ENCODE measurements around the gene OTOP2.
A peak's percentile ranks its signal among the peaks of the same experiment; 100 is the strongest.
"Not testable (repeated sequence)": the region's sequence is repeated elsewhere in the genome, so short reads cannot be mapped to it uniquely, and the experiment has no call there.

Gene OTOP2

DNA sequence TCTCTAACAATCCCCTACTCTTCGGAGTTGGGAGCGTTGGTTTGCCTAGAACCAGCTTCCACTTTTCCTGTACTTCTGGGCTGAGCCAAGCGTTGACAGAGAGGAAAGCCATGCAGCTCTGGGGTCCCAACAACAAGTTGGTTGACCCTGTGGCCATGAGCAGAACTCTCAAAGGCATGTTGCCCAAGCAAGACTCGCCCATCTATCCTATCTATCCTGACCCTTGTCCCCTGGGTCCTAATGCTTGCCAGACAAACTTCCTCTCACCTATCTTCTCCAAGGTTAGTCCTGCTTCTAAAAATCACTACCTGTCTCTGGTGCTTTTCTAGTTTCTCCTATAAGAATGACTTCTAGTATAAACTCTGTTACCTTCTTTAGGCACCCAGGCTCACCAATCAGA lies 15.0 kb upstream of the OTOP2 start:
- not testable (repeated sequence) for ATAC-seq (replicated peaks); H3K36me3 Mint-ChIP-seq (ENCODE audit: insufficient read depth); H3K27ac Mint-ChIP-seq; H3K4me3 Mint-ChIP-seq; H3K4me1 Mint-ChIP-seq (ENCODE audit: low read depth in 2 of 2); H3K9me3 Mint-ChIP-seq; DNase-seq
- H3K27me3 Mint-ChIP-seq, result peaks cover 13 to 18% of the 10 kb centered on the region in 2 donors

DNA sequence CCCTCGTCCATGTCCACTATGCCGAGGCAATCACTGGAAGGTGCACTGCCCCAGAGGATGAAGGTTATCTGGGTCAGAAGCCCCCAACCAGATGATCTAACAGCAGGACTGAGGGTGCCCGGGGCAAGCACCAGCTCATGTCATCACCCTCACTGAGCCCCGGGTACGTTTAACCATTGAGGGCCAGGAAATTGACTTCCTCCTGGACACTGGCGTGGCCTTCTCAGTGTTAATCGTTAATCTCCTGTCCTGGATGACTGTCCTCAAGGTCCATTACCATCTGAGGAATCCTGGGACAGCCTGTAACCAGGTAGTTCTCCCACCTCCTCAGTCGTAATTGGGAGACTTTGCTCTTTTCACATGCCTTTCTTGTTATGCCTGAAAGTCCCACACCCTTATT lies 12.7 kb upstream of the OTOP2 start:
- not testable (repeated sequence) for H3K4me1 Mint-ChIP-seq (ENCODE audit: low read depth in 2 of 2); DNase-seq; H3K27ac Mint-ChIP-seq; H3K4me3 Mint-ChIP-seq; ATAC-seq (replicated peaks); H3K36me3 Mint-ChIP-seq (ENCODE audit: insufficient read depth); H3K9me3 Mint-ChIP-seq
- H3K27me3 Mint-ChIP-seq, result peaks cover 5 to 15% of the 10 kb centered on the region in 2 donors

- no peaks in the 10 kb centered on the region for H3K36me3 Mint-ChIP-seq (ENCODE audit: insufficient read depth)
- ATAC-seq (replicated peaks) (no peak), DNase-seq (no peak)
- H3K9me3 Mint-ChIP-seq, result no peaks in the 10 kb centered on the region
- H3K27me3 Mint-ChIP-seq, result peaks cover 25 to 50% of the 10 kb centered on the region in 2 donors
- no peak overlapping the region for H3K27ac Mint-ChIP-seq
- no peaks in the 10 kb centered on the region for H3K4me1 Mint-ChIP-seq (ENCODE audit: low read depth in 2 of 2)
- H3K4me3 Mint-ChIP-seq, result no peak overlapping the region
Observed at GRCh38 chr17:74916136-74916850, 7.8 kb upstream of the OTOP2 start.

GRCh38 chr17:74916851-74917199 lies 7.2 kb upstream of the OTOP2 start:
- Mint-ChIP-seq H3K27me3 (peaks cover 30 to 55% of the 10 kb centered on the region in 2 donors), H3K36me3 (ENCODE audit: insufficient read depth) (no peaks in the 10 kb centered on the region), H3K9me3 (no peaks in the 10 kb centered on the region), H3K4me3 (no peak overlapping the region), H3K27ac (no peak overlapping the region), H3K4me1 (ENCODE audit: low read depth in 2 of 2) (no peaks in the 10 kb centered on the region)
- DNase-seq (no peak), ATAC-seq (replicated peaks) (no peak)

DNA sequence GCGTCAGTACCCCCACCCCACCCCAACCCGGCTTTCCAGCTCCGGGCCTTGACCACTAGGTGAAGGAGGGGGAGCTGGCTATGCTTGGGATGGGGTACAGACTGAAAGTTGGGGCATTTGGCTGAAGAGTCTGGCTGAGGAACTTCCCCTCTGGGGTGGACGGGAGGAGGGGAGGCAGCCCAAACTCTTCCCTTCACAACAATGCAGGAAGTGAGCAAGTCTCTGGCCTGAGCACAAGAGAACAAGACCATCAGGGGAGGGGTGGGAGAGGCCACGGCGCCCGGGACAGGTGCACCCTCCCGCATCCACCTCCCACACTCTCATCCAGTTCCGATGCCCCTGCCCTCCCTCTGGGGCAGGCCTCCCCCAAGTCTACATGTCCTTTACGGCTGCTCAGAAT lies 6.6 kb upstream of the OTOP2 start:
- H3K9me3 Mint-ChIP-seq, result no peaks in the 10 kb centered on the region
- no peaks in the 10 kb centered on the region for H3K36me3 Mint-ChIP-seq (ENCODE audit: insufficient read depth)
- no peaks in the 10 kb centered on the region for H3K4me1 Mint-ChIP-seq (ENCODE audit: low read depth in 2 of 2)
- ATAC-seq (replicated peaks), result no peak
- peaks cover 32 to 61% of the 10 kb centered on the region in 2 donors for H3K27me3 Mint-ChIP-seq
- DNase-seq, result no peak
- no peak overlapping the region for H3K4me3 Mint-ChIP-seq
- no peak overlapping the region for H3K27ac Mint-ChIP-seq

GRCh38 chr17:74918906-74919305 lies 5.2 kb upstream of the OTOP2 start:
- H3K36me3 Mint-ChIP-seq (ENCODE audit: insufficient read depth), result no peaks in the 10 kb centered on the region
- DNase-seq, result no peak
- H3K27ac Mint-ChIP-seq, result no peak overlapping the region
- H3K4me1 Mint-ChIP-seq (ENCODE audit: low read depth in 2 of 2), result peaks cover 0 to 3% of the 10 kb centered on the region in 2 donors
- peaks cover 37 to 71% of the 10 kb centered on the region in 2 donors for H3K27me3 Mint-ChIP-seq
- ATAC-seq (replicated peaks), result no peak
- H3K9me3 Mint-ChIP-seq, result no peaks in the 10 kb centered on the region
- no peak overlapping the region for H3K4me3 Mint-ChIP-seq

DNA sequence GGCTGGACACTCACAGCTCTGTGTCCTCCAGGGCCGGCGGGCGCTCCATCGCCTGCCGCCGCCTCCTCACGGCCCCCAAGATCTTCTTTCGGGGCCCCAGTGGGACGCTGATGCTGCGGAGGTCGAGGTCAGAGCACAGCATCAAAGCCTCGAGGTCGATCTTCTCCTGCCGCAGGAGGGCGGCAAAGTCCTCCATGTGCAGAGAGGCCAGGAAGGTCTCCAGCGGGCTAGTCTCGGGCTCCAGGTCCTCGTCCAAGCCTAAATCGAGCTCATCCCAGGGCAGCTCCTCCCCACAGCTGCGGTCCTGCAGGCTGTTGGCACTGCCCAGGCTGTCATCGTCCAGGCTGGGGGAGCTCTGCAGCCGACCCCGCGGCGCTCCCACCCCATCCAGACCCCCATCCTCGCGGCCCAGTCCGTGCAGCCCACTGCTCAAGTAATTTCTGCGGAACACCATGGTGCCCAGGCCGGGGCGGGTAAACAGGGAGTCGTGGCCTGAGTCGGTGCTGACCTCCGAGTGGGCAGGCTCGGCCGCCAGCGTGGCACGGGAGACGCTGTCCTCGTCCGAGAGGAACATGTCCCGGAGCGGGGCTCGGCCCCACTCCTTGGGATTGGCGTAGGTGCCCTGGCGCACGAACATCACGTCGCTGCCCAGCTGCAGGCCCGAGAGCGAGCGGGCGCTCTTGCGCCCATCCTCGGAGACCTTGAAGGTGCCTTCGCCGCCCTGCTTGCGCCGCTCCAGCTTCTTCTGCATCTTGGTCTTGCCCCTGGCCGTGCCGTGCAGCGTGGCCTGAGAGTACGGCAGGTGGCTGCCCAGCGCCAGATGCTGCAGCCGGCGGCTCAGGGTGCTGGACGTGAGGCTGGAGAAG lies 4.4 kb upstream of the OTOP2 start:
- DNase-seq (no peak), ATAC-seq (replicated peaks) (no peak)
- Mint-ChIP-seq H3K27me3 (peaks cover 43 to 79% of the 10 kb centered on the region in 2 donors), H3K4me3 (no peak overlapping the region), H3K9me3 (no peaks in the 10 kb centered on the region), H3K27ac (peak overlapping the region in 1 of 2 donors; percentile 75), H3K36me3 (ENCODE audit: insufficient read depth) (no peaks in the 10 kb centered on the region), H3K4me1 (ENCODE audit: low read depth in 2 of 2) (peaks cover 5 to 8% of the 10 kb centered on the region in 2 donors)

- Mint-ChIP-seq H3K4me3 (no peak overlapping the region), H3K36me3 (ENCODE audit: insufficient read depth) (no peaks in the 10 kb centered on the region), H3K27me3 (peaks cover 49 to 84% of the 10 kb centered on the region in 2 donors), H3K27ac (peak overlapping the region in 1 of 2 donors; percentile 75), H3K4me1 (ENCODE audit: low read depth in 2 of 2) (peaks cover 6 to 9% of the 10 kb centered on the region in 2 donors), H3K9me3 (no peaks in the 10 kb centered on the region)
- DNase-seq (no peak), ATAC-seq (replicated peaks) (no peak)
Observed at GRCh38 chr17:74920306-74920620, 3.8 kb upstream of the OTOP2 start.

DNA sequence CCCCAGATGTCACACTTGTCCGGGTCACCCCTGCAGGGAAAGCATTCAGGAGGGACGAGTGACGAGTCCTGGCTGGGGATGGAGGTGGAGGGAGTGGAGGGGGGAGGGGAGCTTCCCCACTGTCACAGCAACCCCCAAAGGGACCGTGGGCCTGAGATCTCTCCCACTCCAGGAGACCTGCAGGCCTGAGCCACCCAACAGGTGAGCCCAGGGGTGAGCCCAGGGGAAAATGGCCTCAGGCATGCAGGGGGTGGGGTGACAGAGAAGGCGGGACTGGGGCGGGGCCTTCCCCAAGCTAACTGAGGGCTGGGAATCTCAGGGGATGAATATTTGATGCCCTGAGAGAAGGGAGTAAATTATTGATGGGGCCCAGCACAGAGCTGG lies 3.4 kb upstream of the OTOP2 start:
- Mint-ChIP-seq H3K27ac (peak overlapping the region in 1 of 2 donors; percentile 75), H3K9me3 (no peaks in the 10 kb centered on the region), H3K36me3 (ENCODE audit: insufficient read depth) (no peaks in the 10 kb centered on the region), H3K27me3 (peaks cover 53 to 87% of the 10 kb centered on the region in 2 donors), H3K4me3 (peak overlapping the region in 1 of 2 donors; percentile 17), H3K4me1 (ENCODE audit: low read depth in 2 of 2) (peaks cover 6 to 9% of the 10 kb centered on the region in 2 donors)
- no peak for DNase-seq
- no peak for ATAC-seq (replicated peaks)

DNA sequence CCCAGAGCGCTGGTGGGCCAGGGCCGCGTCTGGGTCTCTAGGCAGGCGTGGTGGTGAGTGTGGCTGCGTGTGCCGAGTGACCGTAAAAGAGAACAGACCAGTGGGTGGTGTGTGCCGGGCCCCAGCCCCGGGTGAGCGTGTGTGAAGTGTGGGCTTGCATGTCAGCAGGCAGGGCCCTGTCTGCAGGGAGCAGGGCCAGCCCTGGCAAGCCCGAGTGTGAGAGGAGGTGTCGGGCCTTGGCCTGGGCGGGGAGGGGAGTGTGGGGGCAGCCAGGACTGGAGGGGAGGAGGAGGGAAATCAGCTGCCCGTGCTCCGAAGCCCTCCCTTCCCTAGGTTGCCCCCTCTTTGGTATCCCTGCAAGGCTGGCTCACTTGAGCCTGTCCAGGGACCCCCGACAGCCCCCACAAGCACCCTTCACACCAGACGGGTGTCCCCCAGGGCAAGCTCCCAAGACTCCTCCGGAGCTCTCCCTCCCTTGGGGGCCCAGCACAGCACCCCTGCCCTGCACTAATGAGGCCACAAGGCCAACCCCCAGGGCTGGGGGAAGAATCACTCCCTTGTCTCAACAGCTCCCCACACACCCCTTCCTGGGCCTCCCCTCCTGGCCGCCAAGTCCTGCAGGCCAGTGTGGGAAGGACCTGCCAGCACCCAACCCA lies 2.9 kb upstream of the OTOP2 start:
- Mint-ChIP-seq H3K4me1 (ENCODE audit: low read depth in 2 of 2) (peaks cover 6 to 9% of the 10 kb centered on the region in 2 donors), H3K9me3 (no peaks in the 10 kb centered on the region), H3K27ac (no peak overlapping the region), H3K4me3 (peak overlapping the region in 1 of 2 donors; percentile 17), H3K36me3 (ENCODE audit: insufficient read depth) (no peaks in the 10 kb centered on the region), H3K27me3 (peaks cover 58 to 87% of the 10 kb centered on the region in 2 donors)
- ATAC-seq (replicated peaks) (no peak), DNase-seq (no peak)

DNA sequence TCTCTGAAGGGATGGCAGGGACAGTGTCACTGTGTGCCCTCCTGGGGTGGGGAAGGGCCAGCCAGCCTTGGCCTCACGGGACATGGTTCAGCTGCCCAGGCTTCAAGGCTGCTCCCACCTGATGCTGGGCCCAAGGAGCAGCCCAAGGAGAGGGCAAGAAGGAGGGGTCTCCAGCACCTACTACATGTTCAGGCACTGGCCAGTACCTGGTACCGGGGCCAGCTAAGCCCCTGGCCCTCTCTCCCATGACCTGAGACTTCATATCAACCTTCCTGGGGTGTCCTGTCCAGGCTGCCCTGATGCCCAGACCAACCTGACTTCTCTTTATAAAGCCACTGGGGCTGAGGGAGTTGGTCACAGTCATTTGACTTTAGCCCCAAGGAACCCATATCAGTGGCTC lies 2.3 kb upstream of the OTOP2 start:
- peaks cover 61 to 87% of the 10 kb centered on the region in 2 donors for H3K27me3 Mint-ChIP-seq
- no peak overlapping the region for H3K4me3 Mint-ChIP-seq
- no peak for DNase-seq
- peaks cover 3% of the 10 kb centered on the region for H3K36me3 Mint-ChIP-seq (ENCODE audit: insufficient read depth)
- peaks cover 6 to 9% of the 10 kb centered on the region in 2 donors for H3K4me1 Mint-ChIP-seq (ENCODE audit: low read depth in 2 of 2)
- H3K27ac Mint-ChIP-seq, result no peak overlapping the region
- no peak for ATAC-seq (replicated peaks)
- no peaks in the 10 kb centered on the region for H3K9me3 Mint-ChIP-seq

- Mint-ChIP-seq H3K9me3 (no peaks in the 10 kb centered on the region), H3K4me3 (peak overlapping the region in 1 of 2 donors; percentile 70), H3K27me3 (peaks cover 58 to 87% of the 10 kb centered on the region in 2 donors), H3K4me1 (ENCODE audit: low read depth in 2 of 2) (peaks cover 6 to 9% of the 10 kb centered on the region in 2 donors), H3K36me3 (ENCODE audit: insufficient read depth) (peaks cover 3% of the 10 kb centered on the region), H3K27ac (no peak overlapping the region)
- DNase-seq (no peak), ATAC-seq (replicated peaks) (no peak)
Observed at GRCh38 chr17:74922172-74922571, 1.9 kb upstream of the OTOP2 start.

DNA sequence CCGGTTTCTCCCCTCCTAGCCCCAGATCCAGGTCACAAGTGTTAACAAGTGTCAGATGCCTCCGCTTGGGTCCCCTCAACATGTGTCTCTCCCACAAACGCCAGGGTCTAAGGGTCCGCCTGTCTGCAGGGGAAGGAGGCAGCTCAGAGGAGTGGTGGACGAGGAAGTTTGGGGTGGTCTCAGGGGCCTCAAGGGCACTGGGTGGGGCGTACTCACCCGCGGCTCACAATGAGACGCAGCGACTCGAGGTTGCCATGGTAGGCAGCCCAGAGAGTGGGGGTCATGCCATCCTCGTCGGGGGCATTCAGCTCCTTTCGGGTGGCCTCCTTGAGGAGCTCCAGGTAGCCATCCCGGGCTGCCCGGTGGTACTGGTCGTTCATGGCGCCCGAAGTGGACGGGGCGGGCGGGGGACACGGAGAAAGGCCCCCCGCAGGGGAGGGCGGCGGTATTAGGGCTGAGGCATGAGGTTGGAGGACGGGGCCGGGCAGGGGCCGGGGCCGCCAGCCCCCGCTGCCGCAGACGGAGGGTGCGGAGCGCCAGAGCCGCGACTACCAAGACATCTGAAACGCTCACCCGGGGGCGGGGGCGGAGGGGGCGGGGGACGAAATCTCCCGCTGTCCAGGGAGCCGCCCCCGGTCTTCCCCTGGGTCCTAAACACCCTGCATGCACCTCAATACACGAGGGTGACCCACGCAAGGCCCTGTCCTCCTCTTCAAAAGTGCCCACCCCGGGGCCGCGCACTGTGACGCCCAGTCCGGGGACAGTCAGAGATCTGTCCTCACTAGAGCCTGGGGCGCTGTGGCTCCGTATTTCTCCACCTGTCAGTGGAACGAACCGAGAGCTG lies 1.2 kb upstream of the OTOP2 start, which contains the start of gene USH1G:
Gene USH1G, minus strand, starts transcription at position 562 of the 844 bp plus-strand sequence. Its CDS starts 182 bp downstream, at position 380.
- DNase-seq (no peak), ATAC-seq (replicated peaks) (peak; percentile 57)
- H3K27ac Mint-ChIP-seq, result no peak within 1 kb of the TSS
- no peaks in the 10 kb centered on the region for H3K9me3 Mint-ChIP-seq
- H3K27me3 Mint-ChIP-seq, result peaks cover 61 to 87% of the 10 kb centered on the region in 2 donors
- peaks cover 3% of the 10 kb centered on the region for H3K36me3 Mint-ChIP-seq (ENCODE audit: insufficient read depth)
- H3K4me1 Mint-ChIP-seq (ENCODE audit: low read depth in 2 of 2), result peaks cover 6 to 9% of the 10 kb centered on the region in 2 donors
- H3K4me3 Mint-ChIP-seq, result peak within 1 kb of the TSS; percentile 49 to 72
